ENCODE data around the gene ZSCAN10. TPM values are rescaled to one million over a fixed set of nuclear protein-coding genes. Genes with fewer than 3 reads are reported as not detected.
"Not testable (repeated sequence)": the region's sequence is repeated elsewhere in the genome, so short reads cannot be mapped to it uniquely, and the experiment has no call there.

Gene ZSCAN10
- polyA plus RNA-seq, 1 donor: 0.10 TPM

DNA sequence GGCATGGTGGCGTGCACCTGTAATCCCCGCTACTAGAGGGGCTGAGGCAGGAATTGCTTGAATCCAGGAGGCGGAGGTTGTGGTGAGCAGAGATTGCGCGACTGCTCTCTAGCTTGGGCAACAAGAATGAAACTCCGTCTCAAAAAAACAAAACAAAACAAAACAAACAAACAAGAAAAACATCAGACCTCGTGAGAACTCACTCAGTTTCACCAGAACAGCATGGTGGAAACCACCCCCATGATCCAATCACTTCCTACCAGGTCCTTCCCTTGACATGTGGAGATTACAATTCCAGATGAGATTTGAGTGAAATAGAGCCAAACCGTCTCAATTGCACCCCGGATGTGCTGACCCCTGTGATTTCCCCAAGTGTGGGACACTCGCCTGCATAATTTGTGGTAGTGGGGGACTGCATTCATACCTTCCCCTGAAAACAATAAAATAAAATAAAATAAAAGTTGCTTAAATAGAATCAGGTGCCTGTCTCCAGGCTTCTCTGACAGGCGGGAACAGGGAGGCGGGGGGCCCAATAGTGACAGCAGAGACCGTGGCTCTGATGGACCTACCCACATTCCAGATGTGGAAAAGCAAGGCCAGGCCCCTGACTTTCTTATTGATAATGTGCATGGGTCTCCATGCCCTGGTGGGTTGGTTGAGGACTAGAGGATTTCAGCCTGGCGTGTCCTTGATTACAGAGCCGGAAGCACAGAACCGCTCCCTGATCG, 13.1 kb downstream of the ZSCAN10 start:
- no peak for DNase-seq

- DNase-seq: no peak
These were observed 14.0 kb downstream of the ZSCAN10 start for GRCh38 chr16:3084969-3085670.

DNA sequence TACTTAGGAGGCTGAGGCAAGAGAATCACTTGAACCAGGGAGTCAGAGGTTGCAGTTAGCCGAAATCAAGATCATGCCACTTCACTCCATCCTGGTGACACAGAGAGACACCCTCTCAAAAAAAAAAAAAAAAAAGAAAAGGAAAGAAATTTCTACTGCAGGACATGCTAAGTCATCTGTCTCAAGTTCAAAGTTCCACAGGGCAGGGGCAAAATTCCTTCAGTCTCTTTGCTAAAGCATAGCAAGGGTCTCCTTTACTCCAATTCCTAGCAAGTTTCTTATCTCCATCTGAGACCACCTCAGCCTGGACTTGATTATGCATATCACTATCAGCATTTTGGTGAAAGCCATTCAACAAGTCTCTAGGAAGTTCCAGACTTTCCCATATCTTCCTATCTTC, 14.6 kb downstream of the ZSCAN10 start:
- no peak for DNase-seq

GRCh38 chr16:3083408-3083807, 15.7 kb downstream of the ZSCAN10 start:
- DNase-seq: not testable (repeated sequence)

- not testable (repeated sequence) for DNase-seq
These were observed 17.1 kb downstream of the ZSCAN10 start for GRCh38 chr16:3081957-3082356.

DNA sequence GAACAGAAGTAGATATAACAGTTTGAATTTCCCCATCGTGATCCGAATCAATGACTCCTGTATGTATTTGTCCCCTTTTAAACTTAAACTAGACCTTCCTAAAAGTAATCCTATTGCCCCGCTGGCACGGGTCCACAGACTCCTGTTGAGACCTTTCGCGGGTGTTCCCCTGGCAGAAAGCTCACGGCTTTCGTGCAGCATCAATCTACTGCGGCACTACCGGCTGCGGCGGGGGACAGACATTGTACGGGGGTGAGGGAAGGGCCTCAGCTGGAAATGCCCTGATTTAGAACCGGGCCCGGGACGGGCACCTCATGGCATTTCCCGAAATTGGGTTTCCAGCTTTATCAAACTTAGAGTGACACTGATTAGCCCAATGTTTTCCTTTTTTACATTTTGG, 19.1 kb downstream of the ZSCAN10 start:
- no peak for DNase-seq

- DNase-seq: no peak
These were observed 22.5 kb downstream of the ZSCAN10 start for GRCh38 chr16:3076577-3076976.

DNA sequence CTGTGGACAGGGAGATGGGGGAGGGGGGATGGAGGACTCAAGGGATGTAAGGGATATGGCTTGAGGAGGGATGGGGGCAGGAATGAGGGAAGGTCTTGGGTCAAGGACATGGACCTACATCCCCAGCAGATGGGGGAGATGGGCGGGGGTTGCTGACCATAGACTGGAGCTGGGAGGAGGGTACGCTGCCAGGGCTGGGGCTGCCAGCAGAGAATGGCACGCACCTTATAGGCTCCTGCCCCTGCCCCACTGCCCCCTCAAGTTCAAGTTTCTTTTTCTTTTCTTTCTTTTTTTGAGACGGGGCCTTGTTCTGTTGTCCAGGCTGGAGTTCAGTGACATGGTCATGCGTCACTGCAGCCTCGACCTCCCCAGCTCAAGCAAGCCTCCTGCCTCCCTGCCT, 23.1 kb downstream of the ZSCAN10 start:
- DNase-seq: not testable (repeated sequence)

GRCh38 chr16:3075523-3075915, 23.6 kb downstream of the ZSCAN10 start:
- DNase-seq: no peak

- DNase-seq: no peak
These were observed 24.1 kb downstream of the ZSCAN10 start for GRCh38 chr16:3074860-3075522.

DNA sequence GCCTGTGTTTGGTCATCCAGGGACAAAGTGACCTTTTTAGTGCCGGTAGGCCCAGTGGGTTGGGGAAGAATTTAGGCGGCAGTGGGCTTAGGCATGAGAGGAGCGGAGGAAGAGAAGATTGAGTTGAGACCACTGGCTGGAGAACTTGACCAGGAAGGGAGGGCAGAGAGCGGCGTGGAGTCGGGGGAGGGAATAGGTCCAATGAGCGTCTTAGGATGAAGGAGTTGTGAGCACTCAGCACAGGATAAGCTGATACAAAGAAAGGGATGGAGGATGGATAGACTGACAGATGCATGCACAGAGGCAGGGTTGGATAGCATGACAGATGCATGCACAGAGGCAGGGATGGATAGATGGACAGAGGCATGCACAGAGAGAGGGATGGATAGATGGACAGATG, 25.6 kb downstream of the ZSCAN10 start:
- no peak for DNase-seq

DNA sequence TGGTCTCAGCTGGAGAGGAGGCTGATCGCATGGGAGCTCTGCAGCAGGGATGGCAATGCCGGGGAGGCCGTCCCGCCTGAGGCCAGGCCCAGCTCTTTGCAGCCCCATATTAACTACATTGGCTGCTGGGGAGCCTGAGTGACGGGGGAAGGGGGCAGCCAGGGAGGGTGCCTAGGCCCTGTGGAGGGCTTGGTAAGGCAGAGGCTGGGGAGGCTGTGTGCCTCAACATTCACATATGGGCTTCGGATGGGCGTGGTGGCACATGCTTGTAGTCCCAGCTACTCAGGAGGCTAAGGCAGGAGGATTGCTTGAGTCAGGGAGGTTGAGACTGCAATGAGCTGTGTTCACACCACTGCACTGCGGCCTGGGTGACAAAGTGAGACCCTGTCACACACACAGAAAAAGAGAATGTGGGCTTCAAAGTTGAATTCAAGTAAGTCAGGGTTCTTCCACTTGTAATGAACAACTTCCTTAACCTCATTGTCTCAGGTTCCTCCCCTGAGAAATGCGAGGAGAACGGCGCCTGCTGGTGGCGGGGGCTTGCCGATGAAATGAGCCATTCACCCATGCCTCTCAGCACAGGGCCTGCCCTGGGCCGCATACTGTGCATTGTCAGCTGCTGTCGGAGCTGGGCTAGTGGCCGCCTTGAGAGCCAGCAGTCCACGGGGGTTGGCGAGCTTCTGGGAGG, 26.4 kb downstream of the ZSCAN10 start:
- not testable (repeated sequence) for DNase-seq

- not testable (repeated sequence) for DNase-seq
These were observed 26.9 kb downstream of the ZSCAN10 start for GRCh38 chr16:3072148-3072547.

- no peak for DNase-seq
These were observed 27.4 kb downstream of the ZSCAN10 start for GRCh38 chr16:3071655-3072054.

GRCh38 chr16:3070608-3071111, 28.4 kb downstream of the ZSCAN10 start:
- DNase-seq: no peak

GRCh38 chr16:3069146-3069545, 29.9 kb downstream of the ZSCAN10 start:
- not testable (repeated sequence) for DNase-seq

GRCh38 chr16:3068487-3068886, 30.6 kb downstream of the ZSCAN10 start:
- no peak for DNase-seq

GRCh38 chr16:3066440-3066748, 32.7 kb downstream of the ZSCAN10 start:
- DNase-seq: no peak

GRCh38 chr16:3065742-3066439, 33.2 kb downstream of the ZSCAN10 start:
- DNase-seq: no peak

DNA sequence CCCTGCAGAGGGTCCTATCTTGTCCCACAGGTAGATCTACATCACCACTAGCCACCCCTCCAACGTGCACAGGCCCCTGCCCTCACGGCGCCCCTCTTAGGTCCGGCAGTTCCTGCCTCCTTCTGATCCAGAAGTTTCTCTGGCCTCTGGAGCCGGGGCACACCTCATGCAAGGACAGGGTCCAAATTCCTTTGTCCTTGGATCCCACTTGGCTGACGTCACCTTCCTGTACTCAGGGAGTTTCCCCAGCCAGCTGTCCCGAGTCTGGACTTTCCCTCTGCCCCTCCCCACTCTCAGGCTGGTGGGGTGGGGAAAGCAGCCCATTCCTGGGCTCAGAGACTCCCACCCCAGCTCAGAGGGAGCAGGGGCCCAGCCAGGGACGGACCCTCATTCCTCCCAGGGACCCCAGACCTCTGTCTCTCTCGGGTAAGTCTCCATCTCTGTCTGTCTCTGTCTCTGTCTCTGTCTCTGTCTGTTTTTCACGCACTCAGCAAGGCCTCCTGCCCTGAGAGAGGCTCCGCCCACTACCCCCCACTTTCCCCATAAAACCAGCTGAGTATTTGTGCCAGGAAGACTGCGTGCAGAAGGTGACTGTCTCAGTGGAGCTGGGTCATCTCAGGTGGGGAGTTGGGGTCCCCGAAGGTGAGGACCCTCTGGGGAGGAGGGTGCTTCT, 33.9 kb downstream of the ZSCAN10 start, which contains the start of gene IL32:
Gene IL32 (plus strand): TSS at position 572 of the 673 bp plus-strand sequence. CDS start 172 bp downstream, outside the sequence.
- DNase-seq: no peak
